ENCODE measurements around the gene ATF7IP.

DNA sequence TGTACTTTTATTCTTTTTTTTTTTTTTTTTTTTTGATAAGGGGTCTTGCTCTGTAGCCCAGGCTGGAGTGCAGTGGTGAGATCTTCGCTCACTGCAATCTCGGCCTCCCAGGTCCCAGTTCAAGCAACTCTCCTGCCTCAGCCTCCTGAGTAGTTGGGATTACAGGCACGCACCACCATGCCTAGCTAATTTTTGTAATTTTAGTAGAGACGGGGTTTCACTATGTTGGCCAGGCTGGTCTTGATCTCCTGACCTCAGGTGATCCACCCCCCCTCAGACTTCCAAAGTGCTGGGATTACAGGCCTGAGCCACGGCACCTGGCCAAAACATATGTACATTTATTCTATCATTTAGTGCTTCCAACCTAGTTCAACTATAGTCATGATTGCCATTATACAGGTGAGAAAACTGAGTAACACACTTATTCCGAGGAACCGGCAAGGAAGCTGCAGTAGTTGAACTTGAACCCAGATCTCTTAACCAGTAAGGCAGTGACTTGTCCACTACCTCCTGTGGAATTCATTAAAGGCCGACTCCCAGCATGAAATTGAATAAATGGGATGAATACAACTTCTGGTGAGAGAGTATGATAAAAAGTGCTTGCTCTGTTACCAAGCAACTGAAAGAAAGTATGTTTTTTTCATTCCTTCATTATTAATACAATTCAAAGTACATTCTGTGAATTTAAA lies 755 bp upstream of the ATF7IP start:
- TF ChIP-seq SUZ12 (IDR thresholded peaks at IDR 0.05; ENCODE audit: extremely low read depth, insufficient read depth, insufficient read length) (no peak), ZNF274 (IDR thresholded peaks at IDR 0.05; ENCODE audit: low read depth, low read length) (no peak)

Measured in NT2/D1 (cell line).